GM12878 (cell line): Measurements from ENCODE around the gene KCNQ1OT1. TPM values are rescaled to one million over a fixed set of nuclear protein-coding genes. Genes with fewer than 3 reads are reported as not detected.

ENCODE experiments used
- CEBPB ChIP-seq, 2 experiments: fragments of 150-350 bp in 1 of 2; IDR thresholded peaks; 2 replicates each; pipeline ENCODE4 v1.6.1; 2012 to 2014; ENCODE audit warnings: low read depth in 2 of 2, low read length in 2 of 2, borderline replicate concordance in 1 of 2, inconsistent platforms in 1 of 2
- FOS ChIP-seq: IDR thresholded peaks from 3 replicates; pipeline ENCODE4 v1.6.1; 2011; ENCODE audit warnings: borderline replicate concordance; ENCODE audit not compliant: insufficient read length; ENCODE audit errors: extremely low read depth
- HCFC1 ChIP-seq: fragments of 150-350 bp; IDR thresholded peaks from 2 replicates; pipeline ENCODE4 v1.6.1; 2014; ENCODE audit warnings: low read length
- HDAC2 ChIP-seq: fragments of 200-600 bp; sonication (generic); IDR thresholded peaks from 2 replicates; pipeline ENCODE4 v1.6.1; 2017
- IRF4 ChIP-seq: IDR thresholded peaks from 2 replicates; pipeline ENCODE4 v1.6.1; 2011; ENCODE audit warnings: low read depth, low read length
- MTA3 ChIP-seq: IDR thresholded peaks from 2 replicates; pipeline ENCODE4 v1.6.1; 2012; ENCODE audit warnings: low read length, inconsistent platforms, borderline replicate concordance
- PML ChIP-seq: IDR thresholded peaks from 2 replicates; pipeline ENCODE4 v1.6.1; 2012; ENCODE audit warnings: low read length, inconsistent platforms
- POLR2A ChIP-seq: IDR thresholded peaks from 2 replicates; pipeline ENCODE4 v1.6.1; 2011; ENCODE audit warnings: low read depth, mild to moderate bottlenecking, low read length
- RELA ChIP-seq: fragments of 450-650 bp; IDR thresholded peaks from 2 replicates; pipeline ENCODE4 v1.8.0; 2014; ENCODE audit warnings: borderline replicate concordance; ENCODE audit not compliant: partially characterized antibody
- polyA plus RNA-seq, 11 experiments: library from polyadenylated mRNA; depleted of rRNA in 4 of 11; unstranded in 6 of 11; stranded (reverse) in 5 of 11; fragments of >200 nt; fragmentation: Nextera tagmentation in 4 of 11; fragmentation: Illumina TruSeq in 1 of 11; extraction: Ambion mirVana in 4 of 11; extraction: Trizol in 1 of 11; gene quantifications; 1 replicate in 1 of 11; 2 replicates in 10 of 11; pipeline versions ENCODE4 v1.2.1 to v1.2.3, GENCODE V29; 2011 to 2016; ENCODE audit warnings: inconsistent platforms in 2 of 11, missing spikeins in 2 of 11, low read depth in 1 of 11
- total RNA-seq, 4 experiments: library from RNA; depleted of rRNA in 3 of 4; stranded (reverse); fragments of >200 nt in 3 of 4; fragmentation: Illumina TruSeq in 1 of 4; extraction: Trizol in 1 of 4; gene quantifications; 2 replicates each; pipeline versions ENCODE4 v1.2.1 to v1.2.3, GENCODE V29; 2013 to 2021
- TF ChIP-seq, protein P1 (sequence below): fragments of 450-650 bp; IDR thresholded peaks from 2 replicates; pipeline ENCODE4 v1.6.1; 2014; ENCODE audit warnings: mild to moderate bottlenecking
- TF ChIP-seq, protein P2 (sequence below), 3 experiments: IDR thresholded peaks in 2 of 3; conservative IDR thresholded peaks in 1 of 3; 2 replicates each; pipeline ENCODE4 v1.5.1; 2011; ENCODE audit warnings: low read depth in 3 of 3, low read length in 3 of 3, mild to moderate bottlenecking in 3 of 3, control low read depth in 2 of 3, moderate library complexity in 2 of 3, inconsistent platforms in 1 of 3, mixed read lengths in 1 of 3; ENCODE audit not compliant: control insufficient read depth in 2 of 3, insufficient read depth in 1 of 3; ENCODE audit errors: extremely low read depth in 1 of 3
- TF ChIP-seq, protein P3 (sequence below): fragments of 450-650 bp; IDR thresholded peaks from 2 replicates; pipeline ENCODE4 v1.6.1; 2016; ENCODE audit warnings: mild to moderate bottlenecking

Gene KCNQ1OT1
- total and polyA plus RNA-seq, 10 of the 15 experiments (the other 5 are each of a cell fraction or from before 2014, with no cell fraction given), result 0.02 to 1.6 (median 0.41) TPM

DNA sequence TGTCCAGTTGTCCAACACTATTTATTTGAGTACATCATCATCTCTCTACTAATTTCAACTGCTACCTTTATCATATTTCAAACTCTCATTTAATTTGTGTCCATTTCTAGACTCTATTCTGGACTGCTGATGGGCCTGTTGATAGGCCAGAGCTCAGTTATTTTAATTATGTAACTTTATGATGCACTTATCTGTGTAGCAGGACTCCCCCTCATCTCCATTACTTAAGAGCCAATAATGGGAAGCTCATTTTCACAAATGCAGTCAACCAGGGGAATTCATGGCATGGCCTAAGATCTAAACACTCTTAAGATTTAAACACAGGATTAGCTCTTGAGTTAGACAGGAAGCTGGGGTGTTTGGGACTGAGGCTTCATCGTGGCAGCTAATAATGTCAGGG is 21.4 kb downstream of the KCNQ1OT1 start (continued):
- TF ChIP-seq, protein P1, sequence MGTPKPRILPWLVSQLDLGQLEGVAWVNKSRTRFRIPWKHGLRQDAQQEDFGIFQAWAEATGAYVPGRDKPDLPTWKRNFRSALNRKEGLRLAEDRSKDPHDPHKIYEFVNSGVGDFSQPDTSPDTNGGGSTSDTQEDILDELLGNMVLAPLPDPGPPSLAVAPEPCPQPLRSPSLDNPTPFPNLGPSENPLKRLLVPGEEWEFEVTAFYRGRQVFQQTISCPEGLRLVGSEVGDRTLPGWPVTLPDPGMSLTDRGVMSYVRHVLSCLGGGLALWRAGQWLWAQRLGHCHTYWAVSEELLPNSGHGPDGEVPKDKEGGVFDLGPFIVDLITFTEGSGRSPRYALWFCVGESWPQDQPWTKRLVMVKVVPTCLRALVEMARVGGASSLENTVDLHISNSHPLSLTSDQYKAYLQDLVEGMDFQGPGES, result no peak
- TF ChIP-seq HDAC2 (no peak), POLR2A (no peak), HCFC1 (no peak), FOS (no peak), CEBPB (IDR thresholded peaks at IDR 0.05; ENCODE audit: borderline replicate concordance in 1 of 2, low read depth in 2 of 2, low read length in 2 of 2) (no peak), RELA (no peak), PML (no peak), MTA3 (no peak), IRF4 (no peak)
- TF ChIP-seq, protein P2, sequence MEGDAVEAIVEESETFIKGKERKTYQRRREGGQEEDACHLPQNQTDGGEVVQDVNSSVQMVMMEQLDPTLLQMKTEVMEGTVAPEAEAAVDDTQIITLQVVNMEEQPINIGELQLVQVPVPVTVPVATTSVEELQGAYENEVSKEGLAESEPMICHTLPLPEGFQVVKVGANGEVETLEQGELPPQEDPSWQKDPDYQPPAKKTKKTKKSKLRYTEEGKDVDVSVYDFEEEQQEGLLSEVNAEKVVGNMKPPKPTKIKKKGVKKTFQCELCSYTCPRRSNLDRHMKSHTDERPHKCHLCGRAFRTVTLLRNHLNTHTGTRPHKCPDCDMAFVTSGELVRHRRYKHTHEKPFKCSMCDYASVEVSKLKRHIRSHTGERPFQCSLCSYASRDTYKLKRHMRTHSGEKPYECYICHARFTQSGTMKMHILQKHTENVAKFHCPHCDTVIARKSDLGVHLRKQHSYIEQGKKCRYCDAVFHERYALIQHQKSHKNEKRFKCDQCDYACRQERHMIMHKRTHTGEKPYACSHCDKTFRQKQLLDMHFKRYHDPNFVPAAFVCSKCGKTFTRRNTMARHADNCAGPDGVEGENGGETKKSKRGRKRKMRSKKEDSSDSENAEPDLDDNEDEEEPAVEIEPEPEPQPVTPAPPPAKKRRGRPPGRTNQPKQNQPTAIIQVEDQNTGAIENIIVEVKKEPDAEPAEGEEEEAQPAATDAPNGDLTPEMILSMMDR (IDR thresholded peaks at IDR 0.05 in 2 of 3, conservative IDR thresholded peaks at IDR 0.05 in 1 of 3; ENCODE audit: control insufficient read depth in 2 of 3, extremely low read depth in 1 of 3, insufficient read depth in 1 of 3, low read depth in 3 of 3, low read length in 3 of 3), result no peak
- TF ChIP-seq, protein P3, sequence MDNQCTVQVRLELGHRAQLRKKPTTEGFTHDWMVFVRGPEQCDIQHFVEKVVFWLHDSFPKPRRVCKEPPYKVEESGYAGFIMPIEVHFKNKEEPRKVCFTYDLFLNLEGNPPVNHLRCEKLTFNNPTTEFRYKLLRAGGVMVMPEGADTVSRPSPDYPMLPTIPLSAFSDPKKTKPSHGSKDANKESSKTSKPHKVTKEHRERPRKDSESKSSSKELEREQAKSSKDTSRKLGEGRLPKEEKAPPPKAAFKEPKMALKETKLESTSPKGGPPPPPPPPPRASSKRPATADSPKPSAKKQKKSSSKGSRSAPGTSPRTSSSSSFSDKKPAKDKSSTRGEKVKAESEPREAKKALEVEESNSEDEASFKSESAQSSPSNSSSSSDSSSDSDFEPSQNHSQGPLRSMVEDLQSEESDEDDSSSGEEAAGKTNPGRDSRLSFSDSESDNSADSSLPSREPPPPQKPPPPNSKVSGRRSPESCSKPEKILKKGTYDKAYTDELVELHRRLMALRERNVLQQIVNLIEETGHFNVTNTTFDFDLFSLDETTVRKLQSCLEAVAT, result no peak
